T-helper 1 cell treated with Interleukin-12 subunit alpha and Interleukin-12 subunit beta and Interleukin-4 antibody, amounts not matched to agents 30 ng/mL and 1 ng/mL, for 36 hours (primary cell): Measurements from ENCODE around the gene AKAP13. TPM values are rescaled to one million over a fixed set of nuclear protein-coding genes. Genes with fewer than 3 reads are reported as not detected.

Experiments
- intact Hi-C: fragments of 100-400 bp; cut with micrococcal nuclease; formaldehyde crosslinking; loops from one replicate; pipeline ENCODE4 v1.15.1; 2024
- total RNA-seq: library from RNA; stranded (reverse); gene quantifications from 2 replicates; pipeline ENCODE4 v1.2.3, GENCODE V29; 2022

The AKAP13 gene
- total RNA-seq, 1 donor from 2014 or later: 184 TPM

DNA sequence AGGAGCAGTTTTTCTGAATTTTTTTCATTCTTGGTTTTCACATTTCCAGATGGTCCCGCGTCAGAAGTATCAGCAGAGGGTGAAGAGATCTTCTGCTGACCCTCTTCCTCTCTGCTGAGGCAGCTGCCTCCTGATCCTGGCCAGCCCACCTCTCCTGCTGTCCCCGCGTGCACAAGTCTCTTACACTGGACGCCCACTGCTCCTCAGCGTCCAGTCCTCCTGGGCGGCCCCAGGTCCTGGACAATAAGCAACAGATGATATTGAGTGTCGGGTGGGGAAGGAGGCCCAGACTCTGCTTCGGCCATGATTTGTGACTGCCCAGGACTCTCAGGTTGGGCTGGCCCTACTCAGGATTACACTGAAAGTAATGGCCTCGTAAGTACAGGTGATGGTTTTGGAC lies 364.2 kb downstream of the AKAP13 start:
- intact Hi-C loops: no loop called here

DNA sequence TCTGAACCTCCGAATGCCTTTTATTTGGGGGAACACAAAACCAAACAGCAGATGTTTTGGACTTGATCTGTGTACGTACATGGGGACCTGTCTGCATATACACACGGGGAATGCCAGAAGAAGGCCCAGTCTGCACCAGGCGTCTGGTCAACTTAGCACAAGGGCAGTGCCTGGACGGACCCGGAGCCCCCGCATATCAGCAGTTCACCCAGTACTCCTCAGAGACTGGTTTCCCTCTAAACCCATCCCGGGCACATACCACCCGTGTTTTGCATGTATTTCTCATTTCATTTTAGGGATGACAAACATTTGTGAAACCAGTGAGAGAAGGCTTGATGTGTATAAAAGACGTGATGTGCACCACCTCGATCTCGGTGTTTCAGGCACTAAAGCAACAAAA lies 364.6 kb downstream of the AKAP13 start:
- intact Hi-C loops: no loop called here

DNA sequence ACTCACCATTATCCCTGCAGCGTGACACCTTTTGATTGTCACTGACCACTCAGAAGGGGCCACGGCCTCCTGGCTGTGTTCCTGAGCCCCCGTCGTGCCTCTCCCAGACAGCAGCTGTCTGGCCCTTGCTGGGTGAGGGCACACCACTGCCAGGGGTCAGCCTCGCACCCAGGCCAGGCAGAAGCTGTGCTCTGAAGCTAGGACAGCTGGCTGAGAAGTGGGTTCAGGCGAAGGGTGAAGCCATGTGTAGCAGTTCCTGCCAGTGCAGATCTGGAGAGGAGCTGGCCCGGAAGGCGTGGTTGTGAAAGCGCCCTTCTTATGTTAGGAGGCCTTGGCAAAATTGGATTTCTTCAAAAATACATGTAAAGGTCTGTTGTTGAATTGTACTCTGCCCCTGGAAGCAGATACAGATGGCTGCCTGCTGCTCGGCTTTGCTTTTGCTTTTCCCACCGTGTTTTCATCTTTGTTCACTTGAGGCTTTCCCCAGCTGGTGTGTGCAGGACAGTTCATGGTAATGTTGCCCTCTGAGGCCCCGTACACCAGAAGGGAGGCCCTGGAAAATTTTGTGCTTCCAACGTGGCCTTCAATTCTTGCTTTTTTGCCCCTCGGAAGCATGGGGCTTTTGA lies 365.2 kb downstream of the AKAP13 start:
- intact Hi-C loops: no loop called here

DNA sequence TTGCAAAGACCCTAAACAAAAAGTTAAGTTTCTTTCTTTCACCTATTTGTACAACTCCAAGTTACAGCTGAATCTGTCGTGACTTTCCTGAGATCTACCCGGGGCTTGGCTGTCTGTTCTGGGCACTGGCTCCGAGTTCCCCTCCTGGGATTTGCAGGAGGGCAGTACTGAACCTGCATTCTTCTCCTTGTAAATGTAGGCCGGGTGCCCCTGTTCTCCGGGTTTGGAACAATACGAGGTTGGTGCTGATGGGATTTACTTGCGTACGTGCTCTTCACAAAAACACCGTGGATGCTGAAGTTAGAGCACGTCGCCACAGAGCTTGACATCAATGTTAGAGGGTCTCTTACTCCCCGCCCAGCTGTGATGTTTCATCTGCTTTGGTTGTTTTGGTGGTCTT lies 366.2 kb downstream of the AKAP13 start:
- intact Hi-C loops: no loop called here

DNA sequence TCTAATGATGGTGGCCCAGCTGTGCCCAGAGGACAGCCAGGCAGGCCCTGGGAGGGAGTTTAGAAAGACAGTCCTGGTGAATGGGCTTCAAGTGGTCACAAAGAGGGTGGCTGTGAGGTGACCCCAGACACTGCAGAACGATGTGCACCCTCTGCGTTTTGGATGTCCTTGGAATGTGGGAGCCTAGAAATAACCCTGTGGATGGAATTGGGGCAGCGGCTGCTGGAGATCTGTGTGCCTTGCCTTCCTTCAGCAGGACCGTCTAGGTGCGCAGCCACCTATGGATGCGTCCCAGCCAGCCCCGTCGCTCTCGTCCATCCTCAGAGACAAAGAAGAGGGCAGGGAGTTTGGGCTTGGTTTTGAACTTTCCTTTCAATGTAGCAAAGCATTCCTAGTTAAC lies 367.8 kb downstream of the AKAP13 start:
- intact Hi-C loops: no loop called here

DNA sequence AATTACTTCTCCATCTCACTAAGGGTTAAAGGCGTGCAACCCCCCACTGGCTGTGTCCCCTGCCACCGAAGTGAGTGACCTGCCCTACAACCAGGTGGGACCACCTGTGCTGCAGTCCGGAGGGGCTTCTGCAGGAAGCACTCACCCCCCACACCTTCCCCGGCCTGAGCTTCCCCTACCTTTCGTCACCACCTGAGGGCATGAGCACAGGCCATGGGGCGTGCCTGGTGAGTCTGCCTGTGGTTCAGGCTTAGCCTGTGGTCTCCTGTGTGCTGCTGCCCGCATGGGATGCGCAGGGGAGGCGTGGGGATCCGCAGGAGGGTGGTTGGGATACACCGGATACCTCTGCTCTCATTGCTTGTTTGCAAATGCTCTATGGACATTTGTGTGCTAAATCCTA lies 368.3 kb downstream of the AKAP13 start:
- intact Hi-C loops: no loop called here

DNA sequence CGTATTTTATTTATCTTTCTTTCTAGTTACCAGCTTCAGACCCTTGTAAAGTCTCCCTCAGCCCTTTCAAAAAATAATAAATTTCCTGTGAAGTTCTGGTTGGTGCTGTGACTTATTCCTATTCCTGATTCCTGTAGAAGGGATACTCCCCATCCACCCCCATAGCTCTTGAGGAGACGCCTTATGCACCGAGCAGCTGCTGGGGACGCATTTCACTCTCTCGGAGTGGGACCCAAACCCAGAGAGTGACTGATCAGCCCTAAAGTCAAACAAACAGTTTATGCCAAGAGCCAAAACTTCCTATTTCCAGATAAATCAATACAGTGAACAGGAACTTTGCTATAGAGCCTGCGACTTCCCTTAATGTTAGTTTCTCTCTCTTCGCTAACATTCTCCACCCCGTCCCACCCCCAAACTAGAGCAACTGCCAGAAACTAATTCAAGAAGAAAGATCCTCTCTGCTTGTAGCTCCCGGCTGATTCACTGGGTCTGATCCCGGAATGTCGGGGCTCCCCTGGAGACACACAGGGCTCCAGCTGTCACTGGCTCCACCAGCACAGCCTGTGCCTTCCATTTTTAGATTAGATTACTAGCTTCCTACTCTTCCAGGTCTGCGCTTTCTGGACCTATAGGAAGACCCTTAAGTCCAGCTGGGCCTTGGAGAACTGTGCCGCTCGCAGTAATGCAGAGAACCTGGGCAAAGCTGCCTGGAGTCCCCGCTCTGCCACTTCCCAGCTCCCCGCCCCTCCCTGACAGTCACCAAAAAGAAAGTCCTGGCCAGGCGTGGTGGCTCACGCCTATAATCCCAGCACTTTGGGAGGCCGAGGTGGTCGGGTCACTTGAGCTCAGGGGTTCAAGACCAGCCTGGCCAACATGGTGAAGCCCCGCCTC lies 369.1 kb downstream of the AKAP13 start:
- intact Hi-C loops: no loop called here

DNA sequence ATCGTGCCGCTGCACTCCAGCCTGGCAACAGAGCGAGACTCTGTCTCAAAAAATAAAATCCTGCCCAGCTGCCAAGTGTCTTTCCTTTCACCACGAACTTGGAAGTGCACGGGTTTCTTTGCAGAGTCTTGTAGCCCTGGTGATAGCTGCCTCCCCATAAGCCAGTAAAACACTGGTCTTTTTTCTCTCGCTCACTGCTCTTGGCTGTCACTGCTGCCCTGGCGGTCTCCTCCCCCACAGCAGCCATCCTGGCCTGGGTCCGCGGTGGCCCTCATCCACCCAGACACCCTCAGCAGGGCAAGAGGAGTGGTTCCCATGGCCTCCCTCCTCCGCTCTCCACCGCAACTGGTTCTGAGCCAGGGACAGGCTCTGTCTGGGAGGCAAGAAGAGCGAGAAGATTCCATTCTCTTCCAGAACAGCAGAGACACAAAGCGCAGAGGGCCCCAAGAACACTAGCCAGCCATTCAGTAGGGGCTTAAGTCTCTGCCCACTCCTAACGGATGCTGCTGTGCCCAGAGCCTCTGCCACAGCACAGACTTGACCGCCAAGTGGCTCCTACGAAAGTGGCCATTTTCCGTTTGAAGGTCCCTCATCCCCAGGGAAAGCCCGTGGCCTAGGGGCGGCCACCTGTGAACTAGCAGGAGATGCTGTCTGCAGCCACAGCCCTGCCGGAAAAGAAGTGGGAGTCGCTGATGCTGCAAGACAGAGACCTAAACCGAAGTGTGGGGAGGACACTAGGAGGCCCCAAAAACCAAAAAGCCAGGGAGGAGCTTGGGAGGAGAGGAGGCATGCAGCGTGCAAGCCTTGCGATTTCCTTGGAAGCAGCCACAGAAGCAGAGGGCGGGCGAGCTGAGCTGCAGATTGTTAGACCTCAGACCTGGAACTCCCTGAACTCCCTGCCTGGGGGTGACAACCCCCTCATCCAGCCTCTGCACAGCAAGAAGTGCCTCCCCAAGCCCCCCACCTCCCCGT lies 370.2 kb downstream of the AKAP13 start:
- intact Hi-C loops: no loop called here

DNA sequence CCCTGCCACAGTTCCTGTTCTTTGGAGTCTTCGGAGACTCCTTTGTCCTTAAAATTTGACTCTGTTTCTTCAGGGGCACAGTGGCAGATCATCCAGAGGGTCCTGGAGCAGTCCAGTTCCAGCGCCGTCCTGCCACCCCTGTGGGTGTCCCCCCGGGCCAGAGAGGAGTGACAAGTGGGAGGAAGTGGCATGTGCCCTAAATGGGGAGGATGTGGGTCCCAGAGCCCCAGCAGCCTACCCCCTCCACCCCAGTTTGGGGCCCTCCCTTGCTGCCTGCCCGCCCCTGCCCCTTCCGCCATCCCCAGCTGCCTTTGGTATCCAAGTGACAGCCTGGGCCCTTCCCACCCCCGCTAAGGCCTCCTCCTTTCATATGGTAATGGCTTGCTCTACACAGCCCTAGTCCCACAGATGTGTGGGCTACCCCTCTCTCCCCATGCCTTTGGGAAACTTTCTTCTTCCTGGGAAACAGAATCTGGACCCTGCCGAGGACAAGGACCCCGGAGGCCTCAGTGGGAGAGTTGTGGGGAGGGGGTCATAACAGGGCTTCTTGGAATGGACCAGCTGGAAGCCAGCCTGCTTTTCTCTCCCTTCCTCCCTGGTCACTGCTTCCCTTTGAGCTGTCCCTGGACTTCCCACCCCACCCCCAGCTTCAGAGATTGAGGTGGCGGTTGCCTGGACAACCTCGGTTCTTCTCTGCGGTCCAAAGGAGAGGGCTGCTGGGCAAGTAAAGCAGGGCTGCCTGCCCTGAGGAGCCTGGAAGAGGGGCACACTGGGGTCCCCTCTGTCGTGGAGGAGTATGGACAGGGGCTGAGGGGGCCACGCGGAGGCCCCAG lies 371.1 kb downstream of the AKAP13 start:
- intact Hi-C loops: no loop called here

DNA sequence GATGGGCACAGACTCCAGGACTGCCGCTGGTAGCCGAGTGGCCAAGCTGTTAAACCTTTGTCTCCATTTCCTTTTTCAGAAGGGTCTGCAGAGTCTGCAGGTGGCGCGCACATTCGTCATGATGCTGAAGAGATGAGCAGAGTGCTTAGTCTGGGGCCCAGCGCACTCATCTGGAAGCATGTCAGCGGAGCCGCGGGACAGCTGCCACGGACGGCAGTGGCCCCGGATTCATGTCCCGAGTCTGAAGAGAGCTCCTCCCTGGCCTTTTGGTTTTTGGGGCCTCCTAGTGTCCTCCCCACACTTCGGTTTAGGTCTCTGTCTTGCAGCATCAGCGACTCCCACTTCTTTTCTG lies 371.7 kb downstream of the AKAP13 start:
- intact Hi-C loops: no loop called here

DNA sequence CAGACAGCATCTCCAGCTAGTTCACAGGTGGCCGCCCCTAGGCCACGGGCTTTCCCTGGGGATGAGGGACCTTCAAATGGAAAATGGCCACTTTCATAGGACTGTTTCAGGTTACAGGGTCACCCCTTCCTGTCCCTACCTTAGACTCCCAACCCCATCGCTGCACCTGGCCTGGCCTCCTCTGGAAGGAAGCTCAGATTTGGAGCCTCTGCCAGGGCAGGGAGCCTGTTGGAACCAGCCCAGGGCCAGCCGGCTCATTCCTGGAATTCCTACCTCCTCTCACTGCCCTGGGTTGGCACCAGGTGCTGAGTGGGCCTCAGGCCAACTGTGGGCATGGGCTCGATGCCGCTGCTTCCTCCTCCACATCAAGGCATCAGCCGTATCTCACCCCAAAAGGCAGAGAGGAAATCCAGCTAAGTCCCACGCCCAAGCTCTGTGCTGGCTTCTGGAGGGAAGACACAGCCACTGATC lies 372.1 kb downstream of the AKAP13 start:
- intact Hi-C loops: no loop called here

DNA sequence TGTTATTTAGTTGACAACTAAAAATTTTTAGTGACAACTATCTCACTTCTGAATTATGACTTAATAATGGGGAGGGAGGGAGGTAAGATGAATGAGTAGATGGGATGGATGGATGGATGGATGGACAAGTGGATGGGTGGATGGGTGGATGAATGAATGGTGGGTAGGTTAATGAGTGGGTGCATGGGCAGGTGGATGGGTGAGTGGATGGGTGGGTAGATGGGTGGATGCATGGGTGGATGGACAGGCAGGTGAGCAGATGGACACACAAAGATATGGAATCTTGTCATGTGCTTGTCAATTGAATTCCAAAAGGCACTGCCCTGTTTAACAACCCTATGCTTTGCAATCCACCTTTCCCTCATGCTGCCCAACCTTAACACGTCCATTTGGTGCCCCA lies 372.9 kb downstream of the AKAP13 start:
- intact Hi-C loops: no loop called here

DNA sequence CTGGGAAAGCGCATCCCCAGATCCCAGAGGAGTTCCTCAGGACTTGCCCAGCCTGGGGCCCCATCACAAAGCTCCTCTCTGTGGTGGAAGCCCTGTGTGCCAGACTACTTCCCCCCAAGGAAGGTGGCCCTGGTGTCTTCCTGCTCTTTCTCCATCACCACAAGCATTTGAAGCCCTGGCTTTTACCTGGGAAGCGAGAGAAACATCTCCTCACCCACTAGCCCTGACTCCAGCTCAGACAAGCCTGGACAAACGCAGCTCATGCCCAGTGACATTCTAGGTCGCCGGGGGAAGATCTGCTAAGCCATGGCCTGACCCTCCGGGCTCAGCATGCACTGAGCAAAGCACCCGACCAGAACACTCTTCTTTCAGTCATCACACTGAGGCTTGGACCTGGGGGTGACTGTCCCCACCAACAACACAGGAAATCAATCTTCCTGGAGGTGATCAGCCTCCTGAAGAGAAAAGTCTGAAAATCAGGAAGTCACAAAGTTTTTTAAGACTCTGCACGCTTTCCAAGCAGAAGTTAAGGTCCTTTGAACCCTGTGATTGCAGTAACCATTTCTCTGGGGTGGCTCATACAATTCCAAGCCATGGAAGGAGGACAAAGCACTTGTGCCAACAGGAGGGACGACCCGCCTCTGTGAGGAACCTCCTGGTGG lies 373.5 kb downstream of the AKAP13 start:
- intact Hi-C loops: no loop called here

DNA sequence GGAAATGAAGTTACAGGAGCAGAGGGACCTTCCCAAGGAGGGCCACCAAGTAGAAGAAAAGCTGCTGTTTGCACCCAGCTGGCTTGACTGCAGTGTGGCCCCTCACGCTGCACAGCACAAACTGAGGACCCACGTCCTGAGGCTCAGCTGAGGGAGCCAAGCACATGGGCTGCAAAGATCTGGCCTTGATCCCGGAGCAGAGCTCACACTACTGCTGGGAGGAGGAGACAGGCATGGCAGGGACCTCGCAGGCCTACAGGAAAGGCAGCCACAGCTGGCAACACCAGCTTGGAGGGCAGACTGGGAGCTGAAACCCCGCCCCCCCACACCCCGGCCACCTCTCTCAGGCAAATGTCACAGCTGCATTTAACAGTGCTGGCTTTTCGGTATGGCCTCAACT lies 374.6 kb downstream of the AKAP13 start:
- intact Hi-C loops: no loop called here

DNA sequence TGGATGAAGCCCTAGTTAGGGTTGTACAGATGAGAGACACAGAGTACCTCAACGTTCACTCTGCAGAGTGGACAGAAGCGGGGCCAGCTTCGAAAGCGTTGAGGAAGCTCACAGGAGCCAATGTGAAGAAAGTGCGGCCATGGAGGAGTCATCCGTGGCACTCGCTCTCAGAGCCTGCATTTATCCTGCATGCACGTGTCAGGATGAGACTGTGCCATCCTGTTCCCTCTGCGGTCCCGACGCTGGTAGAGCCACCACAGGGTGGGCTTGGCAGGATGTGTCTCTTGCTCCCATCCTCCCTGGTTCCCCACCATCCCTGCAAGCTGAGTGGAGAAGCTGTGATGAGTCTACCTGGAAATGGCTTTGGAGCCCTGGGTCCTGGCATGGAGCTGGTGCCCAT lies 375.1 kb downstream of the AKAP13 start:
- intact Hi-C loops: no loop called here

DNA sequence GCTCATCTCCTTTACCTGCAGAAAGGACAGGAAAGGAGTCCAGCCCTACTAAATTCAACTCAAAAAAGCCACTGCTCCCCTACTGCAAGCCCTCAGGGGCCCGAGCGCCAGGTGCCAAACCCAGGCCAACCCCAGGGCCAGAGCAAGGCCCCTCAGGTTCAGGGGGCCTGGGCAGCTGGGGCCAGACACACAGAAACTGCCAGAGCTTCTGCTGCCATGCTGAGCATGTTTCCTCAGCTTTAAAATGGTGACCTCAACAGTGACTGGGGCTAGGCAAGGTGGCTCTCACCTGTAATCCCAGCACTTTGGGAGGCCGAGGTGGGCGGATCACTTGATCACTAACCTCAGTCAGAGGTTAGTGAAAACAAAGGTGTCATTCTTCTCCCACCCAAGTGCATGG lies 375.5 kb downstream of the AKAP13 start:
- intact Hi-C loops: no loop called here

DNA sequence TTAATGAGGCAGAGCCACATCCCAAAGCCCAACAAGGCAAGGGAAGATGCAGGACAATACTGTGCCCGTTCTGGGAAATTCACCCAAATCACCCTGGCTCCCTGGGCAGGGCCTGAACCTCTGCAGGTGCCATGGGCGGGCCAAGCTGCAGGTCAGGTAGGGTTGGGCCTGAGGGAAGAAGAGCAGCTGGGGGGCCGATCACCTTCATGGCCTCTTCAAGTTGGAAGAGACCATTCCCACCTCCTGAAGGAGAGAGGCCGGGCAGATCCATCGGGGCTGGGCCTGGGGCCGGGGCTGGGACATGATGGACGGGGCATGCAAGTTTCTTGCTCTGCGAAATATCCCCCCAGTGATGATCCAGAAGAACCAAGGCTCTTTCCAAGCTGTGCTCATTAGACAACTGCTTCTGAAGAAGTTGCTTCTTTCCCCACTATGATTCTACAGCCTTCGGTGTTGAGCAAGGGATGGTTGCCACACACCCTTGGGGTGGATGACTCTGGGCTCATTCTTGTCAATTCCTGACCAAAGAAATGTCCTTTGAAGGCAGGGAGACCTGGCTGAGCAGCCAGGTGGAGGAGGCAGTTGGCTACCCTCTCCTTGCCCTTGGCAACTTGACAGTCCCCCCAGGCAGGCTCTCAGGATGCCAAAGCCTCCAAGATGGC lies 376.1 kb downstream of the AKAP13 start:
- intact Hi-C loops: no loop called here

DNA sequence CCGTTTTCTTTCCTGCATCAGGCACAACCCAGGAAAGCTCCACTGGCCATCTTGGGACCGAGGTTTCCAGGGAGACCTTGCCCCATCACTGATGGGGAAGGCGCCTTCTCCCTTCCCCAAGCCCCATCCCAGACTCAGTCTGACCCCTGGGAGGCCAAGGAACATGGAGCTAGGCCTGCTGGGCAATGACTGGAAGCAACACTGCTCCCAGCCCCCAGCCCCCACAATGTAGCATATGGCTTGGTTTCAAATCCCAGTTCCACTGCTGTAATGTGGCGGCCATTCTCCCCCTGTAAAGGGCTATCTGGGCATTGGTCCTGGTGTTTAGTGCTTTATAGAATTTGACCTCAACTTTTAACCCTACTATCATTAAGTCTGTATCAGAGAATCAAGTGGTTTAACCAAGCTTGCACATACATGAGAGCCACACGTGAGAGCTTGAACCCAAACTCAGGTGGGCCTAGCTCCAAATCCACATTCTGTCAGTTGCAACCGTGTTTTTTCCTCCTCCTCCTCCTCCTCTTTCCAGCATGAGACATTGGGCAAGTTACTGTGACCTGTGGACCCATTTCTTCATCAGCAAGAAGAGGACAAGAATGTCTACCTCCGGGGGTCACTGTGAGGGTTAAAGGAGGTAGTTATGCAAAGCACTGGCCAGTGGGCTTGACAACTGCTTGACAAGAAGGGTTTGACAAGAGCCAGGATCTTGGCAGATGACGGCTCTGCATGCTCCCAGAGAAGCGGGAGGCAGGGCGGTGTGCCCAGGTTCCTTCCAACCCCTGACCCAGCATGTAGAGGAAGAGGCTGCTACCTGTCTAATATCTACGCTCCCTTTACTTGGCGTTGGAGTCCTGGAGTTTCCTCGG lies 376.9 kb downstream of the AKAP13 start:
- intact Hi-C loops: no loop called here
